Tibial nerve (tissue), 4 donors: ENCODE measurements around the gene PDZD2. TPM values are rescaled to one million over a fixed set of nuclear protein-coding genes. Genes with fewer than 3 reads are reported as not detected.

Experiments
- DNase-seq, 2 donors: peaks; one replicate each; pipeline ENCODE4 v3.0.0-alpha.2; 2019; ENCODE audit warnings: low spot score in 2 of 2
- H3K27ac ChIP-seq, 4 donors: fragments of 200-600 bp; sonication (generic) in 3 of 4; one replicate each; pipeline ENCODE4 v1.5.1; 2017 to 2019; ENCODE audit warnings: mild to moderate bottlenecking in 1 of 4
- H3K27me3 ChIP-seq, 2 donors: fragments of 200-600 bp; sonication (generic) in 1 of 2; one replicate each; pipeline versions ENCODE4 v1.5.1 to v1.6.0; 2017 to 2019
- H3K36me3 ChIP-seq, 3 donors: fragments of 200-600 bp; sonication (generic); one replicate each; pipeline ENCODE4 v1.5.1; 2018 to 2019
- H3K4me1 ChIP-seq, 4 donors: fragments of 200-600 bp; sonication (generic) in 3 of 4; one replicate each; pipeline ENCODE4 v1.5.1; 2017 to 2019
- H3K4me3 ChIP-seq, 4 donors: fragments of 200-600 bp; sonication (generic) in 3 of 4; one replicate each; pipeline ENCODE4 v1.5.1; 2017 to 2019; ENCODE audit warnings: mild to moderate bottlenecking in 1 of 4, moderate library complexity in 1 of 4
- H3K9me3 ChIP-seq, 4 donors: fragments of 200-600 bp; sonication (generic) in 3 of 4; one replicate each; pipeline ENCODE4 v1.5.1; 2017 to 2019
- CTCF ChIP-seq, 5 experiments: fragments of 200-600 bp in 3 of 5; fragments of 450-650 bp in 2 of 5; sonication (generic) in 3 of 5; IDR thresholded peaks; one replicate each; pipeline ENCODE4 v1.5.1; 2016 to 2019; ENCODE audit warnings: antibody characterized with exemption in 5 of 5, mild to moderate bottlenecking in 3 of 5, moderate library complexity in 2 of 5
- EP300 ChIP-seq, 2 donors: sonication (generic); formaldehyde crosslinking; IDR thresholded peaks; one replicate each; pipeline ENCODE4 v1.6.1; 2017; ENCODE audit warnings: antibody characterized with exemption in 2 of 2, mild to moderate bottlenecking in 1 of 2
- POLR2A ChIP-seq, 2 donors: fragments of 450-650 bp; IDR thresholded peaks; one replicate each; pipeline ENCODE4 v1.6.1; 2017; ENCODE audit warnings: antibody characterized with exemption in 2 of 2, mild to moderate bottlenecking in 2 of 2, moderate library complexity in 2 of 2
- WGBS, 2 donors: methylation state at CpG; one replicate each; pipeline ENCODE4 v1.1.5; 2018; 5-methylcytosine and 5-hydroxymethylcytosine counted together
- total RNA-seq, 4 donors: library from RNA; depleted of rRNA; stranded (reverse); fragments of >200 nt; gene quantifications; one replicate each; pipeline ENCODE4 v1.1.0, GENCODE V29; 2016

PDZD2 gene
- total RNA-seq, 4 donors from 2014 or later: 102 to 153 (median 117) TPM

- TF ChIP-seq EP300 (IDR thresholded peaks at IDR 0.05) (no peak), CTCF (IDR thresholded peaks at IDR 0.05) (no peak), POLR2A (IDR thresholded peaks at IDR 0.05) (no peak)
- Histone ChIP-seq H3K27me3 (no peaks in the 10 kb centered on the region), H3K4me1 (no peaks in the 10 kb centered on the region), H3K9me3 (no peaks in the 10 kb centered on the region), H3K36me3 (no peaks in the 10 kb centered on the region), H3K27ac (no peak overlapping the region), H3K4me3 (no peak overlapping the region)
- no peak for DNase-seq
- 62 to 71% methylated on average over 3 of the region's 3 CpGs for WGBS, 2 donors
Observed at GRCh38 chr5:31626156-31626555, 12.8 kb upstream of the PDZD2 start.

- TF ChIP-seq EP300 (IDR thresholded peaks at IDR 0.05): no peak
- no peak for TF ChIP-seq POLR2A (IDR thresholded peaks at IDR 0.05)
- TF ChIP-seq CTCF (IDR thresholded peaks at IDR 0.05): no peak
- no peaks in the 10 kb centered on the region for H3K27me3 ChIP-seq
- H3K27ac ChIP-seq: no peak overlapping the region
- no peaks in the 10 kb centered on the region for H3K9me3 ChIP-seq
- H3K4me1 ChIP-seq: no peaks in the 10 kb centered on the region
- DNase-seq: no peak
- 85 to 86% methylated on average over 11 of the region's 11 CpGs for WGBS, 2 donors
- H3K4me3 ChIP-seq: no peak overlapping the region
- H3K36me3 ChIP-seq: no peaks in the 10 kb centered on the region
Observed at GRCh38 chr5:31626604-31627234, 12.2 kb upstream of the PDZD2 start.

- WGBS, 2 donors: 58 to 68% methylated on average over 5 to 7 of the region's 7 CpGs
- Histone ChIP-seq H3K27me3 (no peaks in the 10 kb centered on the region), H3K4me3 (no peak overlapping the region), H3K27ac (no peak overlapping the region), H3K36me3 (no peaks in the 10 kb centered on the region), H3K4me1 (no peaks in the 10 kb centered on the region), H3K9me3 (no peaks in the 10 kb centered on the region)
- no peak for DNase-seq
- TF ChIP-seq EP300 (IDR thresholded peaks at IDR 0.05): no peak
- TF ChIP-seq POLR2A (IDR thresholded peaks at IDR 0.05): no peak
- TF ChIP-seq CTCF (IDR thresholded peaks at IDR 0.05): no peak
Observed at GRCh38 chr5:31630931-31631330, 8.0 kb upstream of the PDZD2 start.

- Histone ChIP-seq H3K9me3 (no peaks in the 10 kb centered on the region), H3K4me3 (no peak overlapping the region), H3K27ac (no peak overlapping the region), H3K36me3 (no peaks in the 10 kb centered on the region), H3K27me3 (no peaks in the 10 kb centered on the region), H3K4me1 (no peaks in the 10 kb centered on the region)
- TF ChIP-seq POLR2A (IDR thresholded peaks at IDR 0.05) (no peak), CTCF (IDR thresholded peaks at IDR 0.05) (no peak), EP300 (IDR thresholded peaks at IDR 0.05) (no peak)
- 94 to 97% methylated on average over 1 of the region's 1 CpG for WGBS, 2 donors
- DNase-seq: no peak
Observed at GRCh38 chr5:31632460-31632859, 6.5 kb upstream of the PDZD2 start.

- Histone ChIP-seq H3K4me3 (no peak overlapping the region), H3K9me3 (no peaks in the 10 kb centered on the region), H3K4me1 (peaks cover 0 to 18% (median 4%) of the 10 kb centered on the region in 4 donors), H3K36me3 (no peaks in the 10 kb centered on the region), H3K27ac (no peak overlapping the region), H3K27me3 (no peaks in the 10 kb centered on the region)
- TF ChIP-seq EP300 (IDR thresholded peaks at IDR 0.05): no peak
- no peak for TF ChIP-seq POLR2A (IDR thresholded peaks at IDR 0.05)
- TF ChIP-seq CTCF (IDR thresholded peaks at IDR 0.05): no peak
- 64 to 76% methylated on average over 1 of the region's 1 CpG for WGBS, 2 donors
- DNase-seq: no peak
Observed at GRCh38 chr5:31635446-31635845, 3.5 kb upstream of the PDZD2 start.
